ENCODE measurements around the gene TMEM25. TPM values are rescaled to one million over a fixed set of nuclear protein-coding genes. Genes with fewer than 3 reads are reported as not detected.

Gene TMEM25
- total RNA-seq, 1 experiment from 2014 or later, result 24.5 TPM

DNA sequence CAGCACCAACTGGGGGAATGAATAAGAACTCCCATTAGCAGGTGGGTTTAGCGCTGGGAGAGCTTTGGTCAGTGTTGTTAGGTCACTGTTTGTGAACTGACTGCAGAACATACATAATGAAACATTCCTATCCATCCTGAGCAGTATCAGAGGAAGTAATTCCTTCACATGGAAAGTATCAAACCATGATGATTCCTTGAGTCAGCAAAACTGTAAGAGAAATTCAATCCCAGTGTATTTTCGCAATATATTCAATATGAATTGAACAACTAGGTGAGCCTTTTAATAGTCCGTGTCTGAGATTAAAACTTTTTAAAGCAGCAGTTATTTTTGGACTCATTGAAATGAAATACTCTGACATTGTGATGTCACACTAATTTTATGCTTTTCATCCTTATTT lies 46.6 kb upstream of the TMEM25 start:
- TF ChIP-seq, protein P1, sequence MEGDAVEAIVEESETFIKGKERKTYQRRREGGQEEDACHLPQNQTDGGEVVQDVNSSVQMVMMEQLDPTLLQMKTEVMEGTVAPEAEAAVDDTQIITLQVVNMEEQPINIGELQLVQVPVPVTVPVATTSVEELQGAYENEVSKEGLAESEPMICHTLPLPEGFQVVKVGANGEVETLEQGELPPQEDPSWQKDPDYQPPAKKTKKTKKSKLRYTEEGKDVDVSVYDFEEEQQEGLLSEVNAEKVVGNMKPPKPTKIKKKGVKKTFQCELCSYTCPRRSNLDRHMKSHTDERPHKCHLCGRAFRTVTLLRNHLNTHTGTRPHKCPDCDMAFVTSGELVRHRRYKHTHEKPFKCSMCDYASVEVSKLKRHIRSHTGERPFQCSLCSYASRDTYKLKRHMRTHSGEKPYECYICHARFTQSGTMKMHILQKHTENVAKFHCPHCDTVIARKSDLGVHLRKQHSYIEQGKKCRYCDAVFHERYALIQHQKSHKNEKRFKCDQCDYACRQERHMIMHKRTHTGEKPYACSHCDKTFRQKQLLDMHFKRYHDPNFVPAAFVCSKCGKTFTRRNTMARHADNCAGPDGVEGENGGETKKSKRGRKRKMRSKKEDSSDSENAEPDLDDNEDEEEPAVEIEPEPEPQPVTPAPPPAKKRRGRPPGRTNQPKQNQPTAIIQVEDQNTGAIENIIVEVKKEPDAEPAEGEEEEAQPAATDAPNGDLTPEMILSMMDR (conservative IDR thresholded peaks at IDR 0.05), result no peak
- Histone ChIP-seq H3K79me2 (ENCODE audit: insufficient read depth, low read length) (no peaks in the 10 kb centered on the region), H3K27me3 (ENCODE audit: insufficient read depth, low read length) (no peaks in the 10 kb centered on the region), H3K18ac (ENCODE audit: insufficient read length, low read depth, low read length) (no peak overlapping the region), H3K79me1 (ENCODE audit: insufficient read depth, low read depth, low read length, poor library complexity, severe bottlenecking) (no peaks in the 10 kb centered on the region), H2BK120ac (ENCODE audit: low read depth, low read length, poor library complexity, severe bottlenecking) (no peak overlapping the region), H3K23ac (ENCODE audit: insufficient read length, low read depth, low read length) (no peak overlapping the region), H3K56ac (ENCODE audit: insufficient read length, low read depth, low read length) (no peak overlapping the region), H2AK5ac (ENCODE audit: insufficient read length, low read length) (no peak overlapping the region), H3K9ac (ENCODE audit: extremely low read depth, insufficient read length, low read length) (no peak overlapping the region), H2BK5ac (ENCODE audit: insufficient read length, low read length) (no peak overlapping the region), H3K4me2 (ENCODE audit: insufficient read depth, insufficient read length, low read length) (no peak overlapping the region), H3K9me3 (ENCODE audit: control insufficient read depth, low read depth, low read length) (no peaks in the 10 kb centered on the region), H4K5ac (ENCODE audit: insufficient read length, low read depth, low read length) (no peak overlapping the region), H3K14ac (ENCODE audit: insufficient read depth, low read length) (no peak overlapping the region), H2BK20ac (ENCODE audit: low read depth, low read length, poor library complexity, severe bottlenecking) (no peak overlapping the region), H3K4ac (ENCODE audit: low read depth, low read length) (no peak overlapping the region), H3T11ph (ENCODE audit: low read length) (no peak overlapping the region), H3K4me1 (ENCODE audit: insufficient read depth, low read length) (no peaks in the 10 kb centered on the region), H2BK12ac (ENCODE audit: insufficient read length, low read depth, low read length) (no peak overlapping the region), H4K8ac (replicated peaks; ENCODE audit: insufficient read length, low read depth, low read length) (no peak overlapping the region), H3K27ac (ENCODE audit: insufficient read length, low read depth, low read length) (no peak overlapping the region), H4K91ac (ENCODE audit: insufficient read length, low read depth, low read length) (no peak overlapping the region), H2AFZ (ENCODE audit: low read length) (no peak overlapping the region), H2BK15ac (ENCODE audit: low read depth, low read length) (no peak overlapping the region), H4K20me1 (ENCODE audit: control insufficient read depth, insufficient read depth, insufficient read length) (no peaks in the 10 kb centered on the region), H3K23me2 (ENCODE audit: insufficient read length, low read depth, low read length, poor library complexity, severe bottlenecking) (no peaks in the 10 kb centered on the region)
- H3K36me3 Mint-ChIP-seq (ENCODE audit: insufficient read depth in 1 of 3, low read depth in 3 of 3), result peaks cover 30 to 75% (median 74%) of the 10 kb centered on the region in 3 experiments
- no peaks in the 10 kb centered on the region for H3K4me1 Mint-ChIP-seq
- WGBS (ENCODE audit: extremely low coverage, insufficient read length, low lambda C conversion rate), result no CpG with 5 or more reads among the region's 3 CpGs
- H3K27ac Mint-ChIP-seq, result no peak overlapping the region
- no peaks in the 10 kb centered on the region for H3K27me3 Mint-ChIP-seq (ENCODE audit: low read depth)
- DNase-seq, result no peak
- no peak overlapping the region for H3K4me3 Mint-ChIP-seq
- no peaks in the 10 kb centered on the region for H3K9me3 Mint-ChIP-seq

Data from H9 (cell line).